Upper lobe of left lung (tissue), 6 donors: ENCODE data around the gene FLAD1. TPM values are rescaled to one million over a fixed set of nuclear protein-coding genes. Genes with fewer than 3 reads are reported as not detected.

Source experiments
- ATAC-seq, 2 donors: fragments of 200-7000 bp; cut with Tn5 transposase; one replicate each; pipeline ENCODE4 v1.9.1; 2022; ENCODE audit warnings: mild to moderate bottlenecking in 2 of 2, moderate library complexity in 2 of 2; ENCODE audit not compliant: low FRiP score in 2 of 2
- DNase-seq, 2 donors: peaks; one replicate each; pipeline ENCODE4 v3.0.0-alpha.2; 2019 to 2020
- H3K27ac ChIP-seq, 4 donors: fragments of 200-600 bp; sonication (generic); one replicate each; pipeline ENCODE4 v1.5.1; 2016 to 2019
- H3K27me3 ChIP-seq, 4 donors: fragments of 200-600 bp; sonication (generic); one replicate each; pipeline ENCODE4 v1.5.1; 2017 to 2019
- H3K36me3 ChIP-seq, 4 donors: fragments of 200-600 bp; sonication (generic); one replicate each; pipeline ENCODE4 v1.5.1; 2016 to 2019
- H3K4me1 ChIP-seq, 4 donors: fragments of 200-600 bp; sonication (generic); one replicate each; pipeline ENCODE4 v1.5.1; 2018 to 2019
- H3K4me3 ChIP-seq, 4 donors: fragments of 200-600 bp; sonication (generic); one replicate each; pipeline ENCODE4 v1.5.1; 2017 to 2019; ENCODE audit warnings: mild to moderate bottlenecking in 2 of 4, moderate library complexity in 1 of 4
- H3K9me3 ChIP-seq, 4 donors: fragments of 200-600 bp; sonication (generic); one replicate each; pipeline ENCODE4 v1.5.1; 2018 to 2019
- EP300 ChIP-seq, 4 donors: sonication (generic); formaldehyde crosslinking; IDR thresholded peaks; one replicate each; pipeline ENCODE4 v1.5.1; 2017; ENCODE audit warnings: antibody characterized with exemption in 4 of 4, control low read depth in 2 of 4
- POLR2A ChIP-seq, 4 donors: fragments of 450-650 bp; IDR thresholded peaks; one replicate each; pipeline ENCODE4 v1.5.1; 2016 to 2017; ENCODE audit warnings: antibody characterized with exemption in 4 of 4, mild to moderate bottlenecking in 2 of 4
- POLR2AphosphoS5 ChIP-seq, 2 donors: sonication (generic); formaldehyde crosslinking; IDR thresholded peaks; one replicate each; pipeline ENCODE4 v1.5.1; 2017; ENCODE audit warnings: antibody characterized with exemption in 2 of 2
- WGBS, 2 donors: methylation state at CpG; one replicate each; pipeline ENCODE4 v1.1.5; 2017 to 2018; 5-methylcytosine and 5-hydroxymethylcytosine counted together
- total RNA-seq, 6 donors: library from RNA; depleted of rRNA in 4 of 6; stranded (reverse); fragments of >200 nt in 4 of 6; gene quantifications; one replicate each; pipeline versions ENCODE4 v1.1.0 to v1.2.1, GENCODE V29; 2016 to 2021
- TF ChIP-seq, protein P1 (sequence below), 6 experiments: fragments of 450-650 bp in 4 of 6; fragments of 200-600 bp in 2 of 6; sonication (generic) in 2 of 6; IDR thresholded peaks; one replicate each; pipeline ENCODE4 v1.5.1; 2016 to 2019; ENCODE audit warnings: antibody characterized with exemption in 6 of 6
- donor health status: DM: no; HTN: no; CAD: no; lungs with moderate emphysema.
- donor health status: DM: no; HTN: yes; CAD: no; lungs with severe emphysema.

The FLAD1 gene
- total RNA-seq, 6 donors from 2014 or later, result 15.6 to 62.9 (median 29.8) TPM

DNA sequence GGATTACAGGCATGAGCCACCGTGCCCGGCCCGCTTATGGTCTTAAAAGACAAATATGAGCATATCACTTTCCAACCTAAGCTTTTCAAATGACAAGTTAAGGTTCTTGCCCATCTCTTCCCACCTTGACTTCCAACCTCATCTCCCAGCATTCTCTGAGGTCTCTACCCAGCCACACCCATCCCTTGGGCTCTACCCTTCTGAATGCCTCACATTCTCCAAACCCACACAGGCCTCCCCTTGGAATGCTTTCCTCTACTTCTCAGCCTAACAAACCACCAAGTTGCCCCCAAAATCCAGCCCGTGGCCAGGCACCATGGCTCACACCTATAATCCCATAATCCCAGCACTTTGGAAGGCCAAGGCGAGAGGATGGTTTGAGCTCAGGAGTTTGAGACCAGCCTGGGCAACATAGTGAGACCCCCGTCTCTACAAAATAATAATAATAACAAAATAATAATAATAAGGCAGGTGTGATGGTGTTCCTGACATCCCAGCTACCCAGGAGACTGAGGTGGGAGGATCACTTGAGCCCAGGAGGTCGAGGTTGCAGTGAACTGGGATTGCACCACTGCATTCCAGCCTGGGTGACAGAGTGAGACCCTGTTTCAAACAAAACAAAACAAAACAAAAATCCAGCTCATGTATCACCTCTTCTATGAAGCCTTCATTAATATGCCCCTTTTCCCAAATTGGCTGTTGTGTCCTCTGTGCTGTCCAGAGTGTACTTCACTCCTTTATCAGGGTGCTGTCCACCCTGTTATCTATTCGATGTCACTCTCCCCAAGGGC is 39.2 kb downstream of the FLAD1 start:
- Histone ChIP-seq H3K4me1 (peaks cover 17 to 29% (median 23%) of the 10 kb centered on the region in 4 donors), H3K27me3 (no peaks in the 10 kb centered on the region), H3K4me3 (no peak overlapping the region), H3K27ac (no peak overlapping the region), H3K9me3 (no peaks in the 10 kb centered on the region), H3K36me3 (no peaks in the 10 kb centered on the region)
- WGBS, 2 donors, result 72 to 84% methylated on average over 8 of the region's 8 CpGs
- DNase-seq, result no peak
- no peak for TF ChIP-seq POLR2A (IDR thresholded peaks at IDR 0.05)
- TF ChIP-seq, protein P1, sequence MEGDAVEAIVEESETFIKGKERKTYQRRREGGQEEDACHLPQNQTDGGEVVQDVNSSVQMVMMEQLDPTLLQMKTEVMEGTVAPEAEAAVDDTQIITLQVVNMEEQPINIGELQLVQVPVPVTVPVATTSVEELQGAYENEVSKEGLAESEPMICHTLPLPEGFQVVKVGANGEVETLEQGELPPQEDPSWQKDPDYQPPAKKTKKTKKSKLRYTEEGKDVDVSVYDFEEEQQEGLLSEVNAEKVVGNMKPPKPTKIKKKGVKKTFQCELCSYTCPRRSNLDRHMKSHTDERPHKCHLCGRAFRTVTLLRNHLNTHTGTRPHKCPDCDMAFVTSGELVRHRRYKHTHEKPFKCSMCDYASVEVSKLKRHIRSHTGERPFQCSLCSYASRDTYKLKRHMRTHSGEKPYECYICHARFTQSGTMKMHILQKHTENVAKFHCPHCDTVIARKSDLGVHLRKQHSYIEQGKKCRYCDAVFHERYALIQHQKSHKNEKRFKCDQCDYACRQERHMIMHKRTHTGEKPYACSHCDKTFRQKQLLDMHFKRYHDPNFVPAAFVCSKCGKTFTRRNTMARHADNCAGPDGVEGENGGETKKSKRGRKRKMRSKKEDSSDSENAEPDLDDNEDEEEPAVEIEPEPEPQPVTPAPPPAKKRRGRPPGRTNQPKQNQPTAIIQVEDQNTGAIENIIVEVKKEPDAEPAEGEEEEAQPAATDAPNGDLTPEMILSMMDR (IDR thresholded peaks at IDR 0.05), result no peak
- TF ChIP-seq POLR2AphosphoS5 (IDR thresholded peaks at IDR 0.05), result no peak
- no peak for TF ChIP-seq EP300 (IDR thresholded peaks at IDR 0.05)
- no peak for ATAC-seq

- TF ChIP-seq EP300 (IDR thresholded peaks at IDR 0.05) (no peak), POLR2AphosphoS5 (IDR thresholded peaks at IDR 0.05) (no peak), POLR2A (IDR thresholded peaks at IDR 0.05) (no peak)
- TF ChIP-seq, protein P1 (IDR thresholded peaks at IDR 0.05), result no peak
- Histone ChIP-seq H3K27me3 (no peaks in the 10 kb centered on the region), H3K9me3 (no peaks in the 10 kb centered on the region), H3K4me3 (no peak overlapping the region), H3K4me1 (peaks cover 13 to 23% (median 17%) of the 10 kb centered on the region in 4 donors), H3K36me3 (no peaks in the 10 kb centered on the region), H3K27ac (no peak overlapping the region)
- ATAC-seq, result peak in 1 of 2 donors; percentile 4
- 45 to 66% methylated on average over 3 to 4 of the region's 4 CpGs for WGBS, 2 donors
- peak in 1 of 2 donors; percentile 73 for DNase-seq
Observed at GRCh38 chr1:155022927-155023236, 39.7 kb downstream of the FLAD1 start.

DNA sequence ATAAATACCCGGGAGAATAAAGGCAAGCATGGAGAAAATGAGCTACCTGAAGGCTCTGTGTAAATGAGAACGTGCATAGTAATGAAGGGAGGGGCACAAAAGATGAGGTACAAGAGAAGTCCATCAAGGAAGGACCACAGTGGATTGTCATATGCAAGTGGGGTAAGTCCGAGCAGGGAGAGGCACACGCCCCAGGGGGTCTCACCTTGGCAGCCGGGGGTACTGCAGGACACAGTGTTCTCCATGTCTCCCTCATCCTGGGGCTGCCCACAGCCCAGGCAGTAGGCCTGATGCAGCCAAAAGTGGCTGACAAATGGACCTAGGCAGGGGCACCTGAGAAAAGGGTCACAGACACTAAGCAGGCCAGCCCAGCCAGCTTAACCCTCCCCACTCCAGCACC is 40.5 kb downstream of the FLAD1 start:
- Histone ChIP-seq H3K4me3 (no peak overlapping the region), H3K27ac (no peak overlapping the region), H3K27me3 (no peaks in the 10 kb centered on the region), H3K4me1 (peaks cover 6 to 16% (median 10%) of the 10 kb centered on the region in 4 donors), H3K9me3 (no peaks in the 10 kb centered on the region), H3K36me3 (no peaks in the 10 kb centered on the region)
- WGBS, 2 donors, result 78 to 83% methylated on average over 5 of the region's 5 CpGs
- ATAC-seq, result no peak
- no peak for DNase-seq
- TF ChIP-seq EP300 (IDR thresholded peaks at IDR 0.05), result no peak
- no peak for TF ChIP-seq POLR2AphosphoS5 (IDR thresholded peaks at IDR 0.05)
- no peak for TF ChIP-seq POLR2A (IDR thresholded peaks at IDR 0.05)
- TF ChIP-seq, protein P1 (IDR thresholded peaks at IDR 0.05), result no peak

DNA sequence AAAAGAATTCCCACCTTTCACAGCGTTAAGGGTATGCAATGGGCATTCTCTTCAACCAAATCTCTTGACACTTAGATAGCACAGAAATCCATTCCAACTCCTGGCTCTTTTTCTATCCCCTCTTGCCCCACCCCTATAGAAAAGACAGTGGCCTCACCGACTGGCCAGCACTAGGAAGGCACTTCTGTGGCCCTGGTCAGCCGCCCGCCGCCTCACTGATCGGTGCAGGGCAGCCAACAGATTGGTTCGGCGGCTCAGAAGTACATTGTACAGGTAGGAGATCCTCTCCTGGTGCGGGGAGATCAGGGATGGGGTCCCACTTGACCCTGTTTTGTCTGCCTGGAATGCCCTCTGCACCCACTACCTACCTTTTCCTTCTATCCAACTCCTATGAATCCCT is 41.2 kb downstream of the FLAD1 start:
- H3K27me3 ChIP-seq, result no peaks in the 10 kb centered on the region
- H3K4me1 ChIP-seq, result peaks cover 0 to 9% (median 6%) of the 10 kb centered on the region in 4 donors
- H3K4me3 ChIP-seq, result no peak overlapping the region
- TF ChIP-seq EP300 (IDR thresholded peaks at IDR 0.05) (no peak), POLR2A (IDR thresholded peaks at IDR 0.05) (no peak), POLR2AphosphoS5 (IDR thresholded peaks at IDR 0.05) (no peak)
- TF ChIP-seq, protein P1 (IDR thresholded peaks at IDR 0.05), result no peak
- H3K27ac ChIP-seq, result no peak overlapping the region
- 90 to 95% methylated on average over 9 of the region's 9 CpGs for WGBS, 2 donors
- no peak for ATAC-seq
- no peaks in the 10 kb centered on the region for H3K36me3 ChIP-seq
- no peaks in the 10 kb centered on the region for H3K9me3 ChIP-seq
- no peak for DNase-seq

DNA sequence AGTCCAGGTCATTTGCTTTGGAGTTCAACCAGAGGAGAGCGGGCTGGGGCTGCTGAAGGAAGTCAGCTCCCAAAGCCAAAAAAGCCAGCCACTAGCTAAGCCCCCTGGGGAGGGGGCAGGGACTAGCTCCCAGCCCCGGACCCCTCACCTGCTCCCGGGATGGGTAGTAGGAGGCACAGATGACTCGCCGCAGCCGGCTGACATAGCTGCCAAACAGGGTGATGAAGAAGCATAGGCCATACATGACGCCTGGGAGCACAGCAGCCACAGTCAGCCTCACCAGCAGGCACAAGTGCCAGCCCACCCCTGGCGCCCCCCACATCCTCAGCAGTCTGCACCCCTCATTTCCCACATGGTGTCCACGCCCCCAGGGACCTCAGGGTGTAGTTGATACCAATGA is 43.0 kb downstream of the FLAD1 start:
- peaks cover 0 to 8% (median 5%) of the 10 kb centered on the region in 4 donors for H3K4me1 ChIP-seq
- no peak overlapping the region for H3K27ac ChIP-seq
- 79 to 80% methylated on average over 2 to 9 of the region's 9 CpGs for WGBS, 2 donors
- ATAC-seq (no peak), DNase-seq (no peak)
- no peak overlapping the region for H3K4me3 ChIP-seq
- no peaks in the 10 kb centered on the region for H3K27me3 ChIP-seq
- no peaks in the 10 kb centered on the region for H3K36me3 ChIP-seq
- H3K9me3 ChIP-seq, result no peaks in the 10 kb centered on the region
- TF ChIP-seq POLR2AphosphoS5 (IDR thresholded peaks at IDR 0.05) (no peak), POLR2A (IDR thresholded peaks at IDR 0.05) (no peak), EP300 (IDR thresholded peaks at IDR 0.05) (no peak)
- TF ChIP-seq, protein P1 (IDR thresholded peaks at IDR 0.05), result no peak
